GM12875 (cell line): ENCODE results near the gene MAMLD1.
A peak's percentile ranks its signal among the peaks of the same experiment; 100 is the strongest.

Source experiments
- H3K4me3 ChIP-seq: one replicate; pipeline ENCODE4 v1.5.1; 2011; ENCODE audit warnings: low read depth, low read length, control low read depth
- CTCF ChIP-seq: IDR thresholded peaks from 2 replicates; pipeline ENCODE4 v1.5.1; 2011; ENCODE audit warnings: low read depth, mild to moderate bottlenecking, control low read depth, inconsistent platforms, low read length, moderate library complexity, borderline replicate concordance; ENCODE audit not compliant: insufficient read depth

Gene MAMLD1

GRCh38 chrX:150477371-150477770, 114.3 kb downstream of the MAMLD1 start:
- no peak for TF ChIP-seq CTCF
- no peak overlapping the region for H3K4me3 ChIP-seq

- no peak for TF ChIP-seq CTCF
- no peak overlapping the region for H3K4me3 ChIP-seq
These were observed 115.7 kb downstream of the MAMLD1 start for GRCh38 chrX:150478496-150479492.

- TF ChIP-seq CTCF: no peak
- no peak overlapping the region for H3K4me3 ChIP-seq
These were observed 119.6 kb downstream of the MAMLD1 start for GRCh38 chrX:150482537-150483206.

GRCh38 chrX:150483356-150483985, 120.4 kb downstream of the MAMLD1 start:
- H3K4me3 ChIP-seq: no peak overlapping the region
- TF ChIP-seq CTCF: no peak

- TF ChIP-seq CTCF: peak; percentile 75
- H3K4me3 ChIP-seq: no peak overlapping the region
These were observed 122.9 kb downstream of the MAMLD1 start for GRCh38 chrX:150486011-150486410.

GRCh38 chrX:150487369-150488094, 124.4 kb downstream of the MAMLD1 start:
- no peak for TF ChIP-seq CTCF
- no peak overlapping the region for H3K4me3 ChIP-seq
